ENCODE measurements around the gene OR6M1.

Gene OR6M1

GRCh38 chr11:123806249-123806648, at the start of gene OR6M1:
OR6M1 (minus strand) TSS chr11:123806349; CDS start chr11:123806349, 0 bp downstream.
- ATAC-seq = no peak

- ATAC-seq = no peak
Observed at GRCh38 chr11:123853038-123853437, 46.9 kb upstream of the OR6M1 start.

GRCh38 chr11:123852321-123852720, 46.2 kb upstream of the OR6M1 start:
- ATAC-seq = no peak

GRCh38 chr11:123851110-123851509, 45.0 kb upstream of the OR6M1 start:
- no peak for ATAC-seq

- ATAC-seq = peak in 1 of 2 donors; percentile 9
Observed at GRCh38 chr11:123841174-123841573, 35.0 kb upstream of the OR6M1 start.

- no peak for ATAC-seq
Observed at GRCh38 chr11:123839131-123839530, 33.0 kb upstream of the OR6M1 start.

- ATAC-seq = no peak
Observed at GRCh38 chr11:123838659-123839058, 32.5 kb upstream of the OR6M1 start.

GRCh38 chr11:123838199-123838598, 32.0 kb upstream of the OR6M1 start:
- no peak for ATAC-seq

GRCh38 chr11:123833095-123833494, 26.9 kb upstream of the OR6M1 start:
- no peak for ATAC-seq

GRCh38 chr11:123829745-123830144, 23.6 kb upstream of the OR6M1 start:
- no peak for ATAC-seq

GRCh38 chr11:123822599-123822998, 16.4 kb upstream of the OR6M1 start:
- ATAC-seq = no peak

- ATAC-seq = no peak
Observed at GRCh38 chr11:123822032-123822431, 15.9 kb upstream of the OR6M1 start.

GRCh38 chr11:123815122-123815521, 9.0 kb upstream of the OR6M1 start:
- ATAC-seq = no peak

GRCh38 chr11:123801765-123802164, 4.4 kb downstream of the OR6M1 start:
- no peak for ATAC-seq

- no peak for ATAC-seq
Observed at GRCh38 chr11:123800036-123800435, 6.1 kb downstream of the OR6M1 start.

- no peak for ATAC-seq
Observed at GRCh38 chr11:123799438-123799837, 6.7 kb downstream of the OR6M1 start.

GRCh38 chr11:123798513-123799252, 7.5 kb downstream of the OR6M1 start:
- ATAC-seq = no peak

GRCh38 chr11:123798079-123798478, 8.1 kb downstream of the OR6M1 start:
- no peak for ATAC-seq

GRCh38 chr11:123797541-123797940, 8.6 kb downstream of the OR6M1 start:
- no peak for ATAC-seq

- no peak for ATAC-seq
Observed at GRCh38 chr11:123797114-123797513, 9.0 kb downstream of the OR6M1 start.

GRCh38 chr11:123796226-123796625, 9.9 kb downstream of the OR6M1 start:
- no peak for ATAC-seq

- ATAC-seq = no peak
Observed at GRCh38 chr11:123783536-123783935, 22.6 kb downstream of the OR6M1 start.

- no peak for ATAC-seq
Observed at GRCh38 chr11:123778511-123778910, 27.6 kb downstream of the OR6M1 start.

GRCh38 chr11:123775715-123776549, 30.2 kb downstream of the OR6M1 start:
- no peak for ATAC-seq

All from activated CD4-positive, CD25-positive, alpha-beta regulatory T cell treated with anti-CD3 and anti-CD28 coated beads, Interleukin-2, amount 50 U/mL, for 24 hours (primary cell).